Retina (tissue), 1 donor: ENCODE measurements around the gene VAV2.

ENCODE experiments used
- DNase-seq: peaks from one replicate; pipeline ENCODE4 v3.0.0-alpha.2; 2016

The VAV2 gene

GRCh38 chr9:133873009-133873408 lies 119.1 kb downstream of the VAV2 start:
- no peak for DNase-seq

- no peak for DNase-seq
Measured at GRCh38 chr9:133870598-133871595, 121.2 kb downstream of the VAV2 start.

- no peak for DNase-seq
Measured at GRCh38 chr9:133869674-133870405, 122.3 kb downstream of the VAV2 start.

- no peak for DNase-seq
Measured at GRCh38 chr9:133868203-133868602, 123.9 kb downstream of the VAV2 start.

GRCh38 chr9:133866946-133867345 lies 125.2 kb downstream of the VAV2 start:
- no peak for DNase-seq

- DNase-seq = no peak
Measured at GRCh38 chr9:133864011-133864410, 128.1 kb downstream of the VAV2 start.

GRCh38 chr9:133863257-133863592 lies 128.9 kb downstream of the VAV2 start:
- no peak for DNase-seq

GRCh38 chr9:133862585-133863256 lies 129.4 kb downstream of the VAV2 start:
- DNase-seq = no peak

GRCh38 chr9:133861692-133862091 lies 130.4 kb downstream of the VAV2 start:
- DNase-seq = no peak

- DNase-seq = no peak
Measured at GRCh38 chr9:133861086-133861485, 131.0 kb downstream of the VAV2 start.

GRCh38 chr9:133858771-133859170 lies 133.4 kb downstream of the VAV2 start:
- DNase-seq = no peak

GRCh38 chr9:133857639-133858038 lies 134.5 kb downstream of the VAV2 start:
- DNase-seq = no peak

- no peak for DNase-seq
Measured at GRCh38 chr9:133856798-133857197, 135.3 kb downstream of the VAV2 start.

- no peak for DNase-seq
Measured at GRCh38 chr9:133855802-133856521, 136.2 kb downstream of the VAV2 start.

- no peak for DNase-seq
Measured at GRCh38 chr9:133855371-133855770, 136.8 kb downstream of the VAV2 start.

GRCh38 chr9:133854765-133855164 lies 137.4 kb downstream of the VAV2 start:
- DNase-seq = no peak

- no peak for DNase-seq
Measured at GRCh38 chr9:133854048-133854447, 138.1 kb downstream of the VAV2 start.

GRCh38 chr9:133853331-133853730 lies 138.8 kb downstream of the VAV2 start:
- no peak for DNase-seq

GRCh38 chr9:133852431-133852830 lies 139.7 kb downstream of the VAV2 start:
- DNase-seq = no peak

- DNase-seq = no peak
Measured at GRCh38 chr9:133851693-133852092, 140.4 kb downstream of the VAV2 start.

GRCh38 chr9:133850937-133851336 lies 141.2 kb downstream of the VAV2 start:
- no peak for DNase-seq

- no peak for DNase-seq
Measured at GRCh38 chr9:133850161-133850560, 142.0 kb downstream of the VAV2 start.
